Osteoblast (primary cell): ENCODE data around the gene PSD4. TPM values are rescaled to one million over a fixed set of nuclear protein-coding genes. Genes with fewer than 3 reads are reported as not detected.
A peak's percentile ranks its signal among the peaks of the same experiment; 100 is the strongest.

Experiments
- DNase-seq: peaks from one replicate; pipeline ENCODE4 v3.0.0; 2011; ENCODE audit warnings: low spot score, mixed read lengths; ENCODE audit not compliant: insufficient read length; ENCODE audit errors: missing footprints
- H2AFZ ChIP-seq: 2 replicates; pipeline ENCODE4 v1.6.0; 2011; ENCODE audit warnings: mild to moderate bottlenecking, low read length
- H3K27ac ChIP-seq: 2 replicates; pipeline ENCODE4 v1.5.1; 2011; ENCODE audit warnings: mild to moderate bottlenecking, low read depth, low read length, moderate library complexity
- H3K27me3 ChIP-seq: 2 replicates; pipeline ENCODE4 v1.6.0; 2012; ENCODE audit warnings: mild to moderate bottlenecking, control low read depth, inconsistent platforms, low read length, moderate library complexity; ENCODE audit not compliant: insufficient read depth
- H3K36me3 ChIP-seq: 2 replicates; pipeline ENCODE4 v1.5.1; 2011; ENCODE audit warnings: mild to moderate bottlenecking, low read length, control low read depth, moderate library complexity; ENCODE audit not compliant: insufficient read depth
- H3K4me1 ChIP-seq: 2 replicates; pipeline ENCODE4 v1.5.1; 2011; ENCODE audit warnings: mild to moderate bottlenecking, low read length, control low read depth, moderate library complexity; ENCODE audit not compliant: insufficient read depth
- H3K4me2 ChIP-seq: 2 replicates; pipeline ENCODE4 v1.6.0; 2011; ENCODE audit warnings: mild to moderate bottlenecking, low read length; ENCODE audit not compliant: insufficient read depth
- H3K4me3 ChIP-seq: fragments of 200-600 bp; sonication (generic); 3 replicates; pipeline ENCODE4 v1.5.1; 2012; ENCODE audit warnings: mild to moderate bottlenecking, low read length, inconsistent platforms; ENCODE audit not compliant: insufficient read depth
- H3K79me2 ChIP-seq: 2 replicates; pipeline ENCODE4 v1.6.0; 2012; ENCODE audit warnings: mild to moderate bottlenecking, low read length, control low read depth, inconsistent platforms; ENCODE audit not compliant: insufficient read depth
- H3K9me3 ChIP-seq: 2 replicates; pipeline ENCODE4 v1.5.1; 2011; ENCODE audit warnings: low read depth, low read length, control low read depth
- H4K20me1 ChIP-seq: 2 replicates; pipeline ENCODE4 v1.6.0; 2012; ENCODE audit warnings: mild to moderate bottlenecking, low read length, control low read depth; ENCODE audit not compliant: insufficient read depth
- CTCF ChIP-seq: IDR thresholded peaks from 2 replicates; pipeline ENCODE4 v1.5.1; 2011; ENCODE audit warnings: mild to moderate bottlenecking, low read depth, low read length, moderate library complexity; ENCODE audit errors: extremely low read depth
- total RNA-seq: library from RNA; depleted of rRNA; stranded (reverse); fragments of >200 nt; gene quantifications from 2 replicates; pipeline ENCODE4 v1.2.3, GENCODE V29; 2012

Gene PSD4
- total RNA-seq, 1 donor, result 1.8 TPM

GRCh38 chr2:113209646-113210171, 35.9 kb downstream of the PSD4 start:
- no peak overlapping the region for H3K4me2 ChIP-seq
- TF ChIP-seq CTCF, result no peak

GRCh38 chr2:113211226-113212105, 37.7 kb downstream of the PSD4 start:
- TF ChIP-seq CTCF, result no peak
- Histone ChIP-seq H2AFZ (peak overlapping the region; percentile 71), H3K9me3 (no peaks in the 10 kb centered on the region), H4K20me1 (no peaks in the 10 kb centered on the region), H3K4me2 (no peak overlapping the region), H3K4me3 (no peak overlapping the region), H3K27ac (no peak overlapping the region), H3K36me3 (no peaks in the 10 kb centered on the region), H3K79me2 (no peaks in the 10 kb centered on the region), H3K4me1 (peaks cover 11% of the 10 kb centered on the region), H3K27me3 (no peaks in the 10 kb centered on the region)
- peak; percentile 96 for DNase-seq

More at GRCh38 chr2:113209646-113210171, 35.9 kb downstream of the PSD4 start:
- DNase-seq, result peak; percentile 39
- H3K27me3 ChIP-seq, result no peaks in the 10 kb centered on the region
- H3K27ac ChIP-seq, result no peak overlapping the region
- H3K4me3 ChIP-seq, result no peak overlapping the region
- H2AFZ ChIP-seq, result no peak overlapping the region
- H4K20me1 ChIP-seq, result no peaks in the 10 kb centered on the region
- no peaks in the 10 kb centered on the region for H3K36me3 ChIP-seq
- no peaks in the 10 kb centered on the region for H3K9me3 ChIP-seq
- peaks cover 11% of the 10 kb centered on the region for H3K4me1 ChIP-seq
- H3K79me2 ChIP-seq, result no peaks in the 10 kb centered on the region

- no peaks in the 10 kb centered on the region for H3K27me3 ChIP-seq
- H3K4me1 ChIP-seq, result peaks cover 18% of the 10 kb centered on the region
- H3K27ac ChIP-seq, result no peak overlapping the region
- H3K79me2 ChIP-seq, result no peaks in the 10 kb centered on the region
- H3K4me3 ChIP-seq, result no peak overlapping the region
- H3K36me3 ChIP-seq, result no peaks in the 10 kb centered on the region
- no peaks in the 10 kb centered on the region for H3K9me3 ChIP-seq
- peak; percentile 50 for DNase-seq
- peak overlapping the region; percentile 71 for H2AFZ ChIP-seq
- no peak for TF ChIP-seq CTCF
- H4K20me1 ChIP-seq, result no peaks in the 10 kb centered on the region
- no peak overlapping the region for H3K4me2 ChIP-seq
These were observed 38.7 kb downstream of the PSD4 start for GRCh38 chr2:113212245-113213060.
